Islet precursor cell (in vitro differentiated cells): Measurements from ENCODE around the gene DSE.

Source experiments
- DNase-seq: peaks from one replicate; pipeline ENCODE4 v3.0.0-alpha.2; 2018

The DSE gene

DNA sequence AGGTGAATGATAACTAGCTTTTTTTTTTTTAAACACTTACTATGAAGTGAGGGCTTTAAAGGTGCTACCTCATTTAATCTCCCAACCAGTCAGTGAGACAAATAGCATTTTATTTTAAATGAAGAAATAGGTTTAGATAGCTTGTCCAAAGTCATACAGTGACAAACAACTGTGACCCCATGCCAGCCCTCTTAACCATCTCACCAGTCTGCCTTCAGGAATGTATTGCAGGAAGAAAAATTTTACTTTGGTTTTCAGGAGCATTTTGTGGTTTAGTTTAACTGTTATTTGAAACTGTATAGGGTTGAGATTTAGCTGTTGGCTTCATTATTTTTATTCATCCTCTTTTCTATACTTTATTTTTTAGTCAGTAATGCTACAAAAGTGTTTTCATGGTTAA lies 18.6 kb downstream of the DSE start:
- DNase-seq = no peak

GRCh38 chr6:116390581-116390980 lies 19.8 kb downstream of the DSE start:
- DNase-seq = no peak

GRCh38 chr6:116392132-116393013 lies 21.6 kb downstream of the DSE start:
- DNase-seq = no peak

GRCh38 chr6:116393430-116393829 lies 22.7 kb downstream of the DSE start:
- no peak for DNase-seq

DNA sequence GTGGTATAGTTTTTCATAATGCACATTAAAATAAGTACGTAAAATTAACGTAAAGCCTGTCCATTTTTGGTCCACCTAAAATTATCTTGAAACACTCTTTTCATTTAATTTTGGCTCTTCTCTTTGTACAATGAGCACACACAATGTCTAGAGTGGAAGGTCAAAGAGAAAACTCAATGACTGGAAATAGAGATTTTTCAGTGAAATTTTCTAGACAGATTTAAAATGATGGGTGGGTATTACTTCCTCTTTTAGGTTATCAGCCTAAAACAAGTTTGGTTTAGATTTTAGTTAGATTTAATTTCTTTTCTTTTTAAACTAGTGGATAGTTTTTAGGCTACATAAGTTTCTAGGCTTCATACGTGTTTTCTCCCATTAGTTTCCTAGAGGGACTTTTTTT lies 24.9 kb downstream of the DSE start:
- no peak for DNase-seq

DNA sequence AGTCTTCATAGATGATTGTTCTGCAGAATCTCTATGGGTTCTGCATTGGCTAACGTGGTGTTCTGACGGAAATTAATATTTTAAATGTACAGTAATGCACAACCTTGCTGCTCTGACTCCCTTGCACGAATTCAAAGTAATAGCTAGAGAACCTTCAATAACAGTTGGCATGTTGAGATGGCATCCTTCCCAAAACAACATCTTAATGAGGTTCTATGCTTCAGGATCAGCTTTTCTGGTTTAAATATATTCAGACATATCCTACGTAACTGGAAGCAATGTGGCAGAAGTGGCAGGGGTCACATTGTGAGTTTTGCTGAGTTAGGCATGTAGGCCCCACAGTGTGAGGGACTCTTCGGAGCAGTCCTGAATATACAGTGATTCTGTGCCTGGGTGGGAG lies 25.7 kb downstream of the DSE start:
- DNase-seq = no peak

DNA sequence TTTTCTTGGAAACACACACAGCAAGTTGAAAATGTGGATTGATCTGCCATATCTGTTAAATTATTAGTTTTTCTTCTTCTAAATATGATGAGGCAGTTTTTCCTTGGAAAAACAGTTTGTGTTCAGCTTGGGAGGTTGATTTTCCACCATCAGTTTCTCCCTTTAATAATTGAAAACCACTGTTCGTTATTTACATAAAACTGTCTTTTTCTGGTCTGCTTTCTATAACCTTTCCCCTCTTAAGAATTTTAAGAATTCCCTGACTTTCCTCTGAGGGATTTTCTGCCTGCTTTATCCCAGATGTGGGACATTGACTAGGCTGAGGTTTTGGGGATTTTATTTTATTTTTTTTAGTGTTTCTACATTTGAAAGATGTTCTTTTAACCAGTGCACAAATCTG lies 27.2 kb downstream of the DSE start:
- no peak for DNase-seq

- no peak for DNase-seq
These were observed 27.7 kb downstream of the DSE start for GRCh38 chr6:116398316-116399010.

- no peak for DNase-seq
These were observed 28.5 kb downstream of the DSE start for GRCh38 chr6:116399287-116399686.

DNA sequence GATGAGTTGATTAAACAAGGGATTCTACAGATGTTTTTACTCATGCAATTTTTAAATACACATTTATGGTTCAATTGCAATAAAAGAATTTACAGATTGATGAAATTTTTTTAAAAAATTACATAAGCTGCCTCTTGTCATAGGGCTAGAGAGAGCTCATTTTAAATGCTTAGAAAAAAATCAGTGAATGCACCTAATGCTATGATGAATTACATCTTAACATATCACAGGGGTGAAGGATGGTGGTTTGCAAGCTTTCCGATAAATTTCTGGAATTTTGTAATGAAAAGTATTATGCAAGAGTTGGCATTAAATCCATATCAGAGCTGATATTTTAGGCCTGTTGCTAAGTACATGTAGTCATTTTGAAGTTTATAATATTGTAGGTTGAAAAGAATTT lies 29.6 kb downstream of the DSE start:
- no peak for DNase-seq

- DNase-seq = no peak
These were observed 31.6 kb downstream of the DSE start for GRCh38 chr6:116402108-116402937.

DNA sequence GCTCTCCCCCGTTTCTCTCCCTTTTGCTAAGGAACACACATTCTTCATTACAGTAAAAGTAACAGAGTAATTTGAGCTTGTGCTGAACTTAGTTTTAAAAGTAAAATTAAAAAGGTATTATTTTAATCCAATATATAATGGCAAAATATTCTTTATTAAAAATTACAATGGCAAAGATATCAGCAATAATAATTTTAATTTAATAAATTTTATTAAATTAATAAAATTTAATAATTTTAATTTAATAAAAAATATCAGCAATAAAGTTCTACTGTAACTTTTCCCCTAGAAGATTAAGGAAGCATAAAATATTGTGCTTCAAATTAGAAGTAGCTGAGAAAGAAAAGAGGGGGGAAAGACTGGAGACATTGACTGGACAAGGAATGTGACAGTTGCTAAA lies 32.5 kb downstream of the DSE start:
- no peak for DNase-seq

GRCh38 chr6:116404696-116405095 lies 33.9 kb downstream of the DSE start:
- DNase-seq = no peak

DNA sequence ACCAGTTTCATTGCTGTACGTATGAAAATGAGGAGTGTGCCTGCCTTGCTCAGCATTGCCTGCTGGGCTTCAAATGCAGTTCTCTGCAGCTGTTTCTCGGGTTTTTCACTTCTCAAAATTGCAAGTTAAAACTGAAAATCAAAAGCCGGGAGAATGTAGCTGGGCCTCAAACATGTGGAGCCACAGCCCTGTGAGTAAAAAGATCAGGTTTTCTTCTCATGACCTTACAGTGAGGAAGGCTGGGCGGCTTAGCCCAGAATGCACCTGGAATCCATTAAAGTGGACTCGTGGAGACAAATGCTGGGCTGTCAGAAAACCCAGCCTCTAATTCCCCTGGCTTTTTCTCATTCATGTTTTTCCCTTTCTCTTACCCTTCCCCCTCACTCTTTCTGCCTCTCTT lies 34.4 kb downstream of the DSE start:
- DNase-seq = no peak

DNA sequence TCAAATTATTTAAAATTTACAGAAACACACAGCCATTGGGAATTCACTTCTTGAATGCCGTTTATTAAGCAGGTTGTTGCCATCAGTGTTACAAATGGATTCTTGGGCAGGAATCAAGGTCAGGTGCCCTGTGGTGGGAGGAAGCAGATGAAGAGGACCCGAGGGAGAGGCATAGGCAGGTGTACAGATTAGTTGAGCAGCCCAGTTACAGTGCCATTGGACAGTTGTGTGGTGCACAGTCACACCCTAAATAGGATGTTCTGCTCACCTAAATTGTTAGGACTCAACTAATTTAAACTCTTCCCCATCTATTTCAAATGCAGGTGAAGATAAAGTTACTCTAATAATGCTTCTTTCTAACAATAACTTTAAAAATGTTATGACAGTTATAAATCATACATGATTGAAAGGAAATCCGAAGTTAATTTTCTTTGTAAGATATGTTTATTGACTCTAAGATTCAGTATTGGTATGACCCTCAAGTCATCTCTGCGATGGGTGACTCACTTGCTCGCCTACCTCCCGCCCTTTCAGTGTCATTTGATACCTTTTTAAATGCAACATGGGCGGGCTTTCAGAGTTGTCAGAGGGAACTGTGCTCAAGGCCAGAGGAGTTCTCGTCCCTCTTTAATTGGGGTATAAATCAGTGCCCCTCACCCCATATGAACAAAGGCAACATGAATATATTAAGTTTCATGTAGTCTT lies 35.1 kb downstream of the DSE start:
- DNase-seq = no peak

GRCh38 chr6:116406678-116407345 lies 36.1 kb downstream of the DSE start:
- no peak for DNase-seq

GRCh38 chr6:116408491-116408890 lies 37.7 kb downstream of the DSE start:
- no peak for DNase-seq

DNA sequence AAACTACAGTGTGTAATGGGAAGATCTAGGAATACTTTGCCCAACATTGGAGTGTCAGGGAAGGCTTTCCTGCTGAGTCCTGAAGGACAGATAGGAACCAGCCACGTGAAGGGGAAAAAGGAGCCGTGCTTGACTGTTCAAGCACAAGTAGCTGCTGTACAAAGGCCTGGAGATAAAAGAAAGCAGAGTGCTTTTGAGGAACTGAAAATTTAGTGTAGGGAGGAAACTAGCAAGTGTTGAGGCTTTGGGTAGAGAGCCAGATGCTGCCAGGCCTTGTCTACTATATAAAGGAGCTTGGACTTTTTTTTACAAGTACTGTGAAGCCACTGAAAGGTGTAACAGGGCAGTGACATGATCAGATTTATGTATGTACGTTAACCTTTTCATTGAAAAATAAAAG lies 39.0 kb downstream of the DSE start:
- no peak for DNase-seq

DNA sequence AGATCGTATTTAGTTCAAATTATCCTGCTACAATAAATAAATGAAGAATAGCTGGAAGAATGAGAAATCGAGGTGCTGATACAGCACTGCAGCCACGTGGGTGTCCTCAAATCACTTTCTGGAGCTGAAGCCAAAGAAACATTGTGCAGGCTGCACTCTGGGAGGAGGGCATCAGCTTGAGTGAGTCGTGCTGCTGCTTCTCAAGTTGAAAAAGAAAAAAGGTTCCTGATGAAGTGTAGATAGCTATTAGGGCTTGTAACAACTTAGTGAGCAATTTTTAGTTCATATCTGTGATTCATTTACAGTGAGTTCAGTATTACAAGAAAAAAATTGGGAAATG lies 40.5 kb downstream of the DSE start:
- DNase-seq = peak; percentile 58

DNA sequence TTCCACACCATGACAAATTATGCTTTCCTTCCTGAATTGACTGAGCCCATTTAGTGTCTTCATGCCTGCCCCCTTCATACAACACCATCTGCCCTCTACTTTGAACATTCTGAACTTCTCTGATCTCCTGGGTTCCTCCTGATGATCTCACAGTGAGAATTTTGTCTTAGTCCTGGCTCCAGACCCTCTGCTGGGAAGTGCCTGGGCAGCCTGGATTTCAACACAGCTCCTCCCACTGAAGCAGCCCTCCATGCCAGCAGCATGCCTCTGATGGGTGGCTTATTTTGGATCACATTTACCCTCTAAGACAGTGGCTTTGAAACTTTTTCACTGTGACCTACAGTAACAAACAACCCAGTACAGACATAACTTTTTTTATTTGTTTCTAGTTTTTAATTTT lies 41.5 kb downstream of the DSE start:
- DNase-seq = no peak

- no peak for DNase-seq
These were observed 42.6 kb downstream of the DSE start for GRCh38 chr6:116413357-116413756.

- DNase-seq = no peak
These were observed 46.9 kb downstream of the DSE start for GRCh38 chr6:116417661-116418060.
